Measurements from ENCODE around the gene KCNN4. TPM values are rescaled to one million over a fixed set of nuclear protein-coding genes. Genes with fewer than 3 reads are reported as not detected.

The KCNN4 gene
- total and polyA plus RNA-seq, 7 donors, result 0.71 to 48.7 (median 3.3) TPM

DNA sequence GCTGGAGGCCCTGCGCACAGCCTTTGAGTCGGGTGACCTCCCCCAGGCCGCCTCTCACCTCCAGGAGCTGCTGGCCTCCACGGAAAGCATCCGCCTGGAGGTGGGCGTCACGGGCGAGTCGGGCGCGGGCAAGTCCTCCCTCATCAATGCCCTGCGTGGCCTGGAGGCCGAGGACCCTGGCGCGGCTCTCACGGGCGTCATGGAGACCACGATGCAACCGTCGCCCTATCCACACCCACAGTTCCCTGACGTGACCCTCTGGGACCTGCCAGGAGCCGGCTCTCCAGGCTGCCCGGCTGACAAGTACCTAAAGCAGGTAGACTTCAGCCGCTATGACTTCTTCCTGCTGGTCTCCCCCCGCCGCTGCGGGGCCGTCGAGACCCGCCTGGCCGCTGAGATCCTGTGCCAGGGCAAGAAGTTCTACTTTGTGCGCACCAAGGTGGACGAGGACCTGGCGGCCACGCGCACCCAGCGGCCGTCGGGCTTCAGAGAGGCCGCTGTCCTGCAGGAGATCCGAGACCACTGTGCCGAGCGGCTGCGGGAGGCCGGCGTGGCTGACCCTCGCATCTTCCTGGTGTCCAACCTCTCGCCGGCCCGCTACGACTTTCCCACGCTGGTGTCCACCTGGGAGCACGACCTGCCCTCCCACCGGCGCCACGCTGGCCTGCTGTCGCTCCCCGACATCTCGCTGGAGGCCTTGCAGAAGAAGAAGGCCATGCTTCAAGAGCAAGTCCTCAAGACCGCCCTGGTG is 62.0 kb downstream of the KCNN4 start:
- DNase-seq, result no peak
- intact Hi-C loops (cut with DNase I), result no loop called here
- TF ChIP-seq EP300 (IDR thresholded peaks at IDR 0.05) (no peak), POLR2A (IDR thresholded peaks at IDR 0.05) (no peak), POLR2AphosphoS5 (IDR thresholded peaks at IDR 0.05) (no peak)
- TF ChIP-seq, protein P1, sequence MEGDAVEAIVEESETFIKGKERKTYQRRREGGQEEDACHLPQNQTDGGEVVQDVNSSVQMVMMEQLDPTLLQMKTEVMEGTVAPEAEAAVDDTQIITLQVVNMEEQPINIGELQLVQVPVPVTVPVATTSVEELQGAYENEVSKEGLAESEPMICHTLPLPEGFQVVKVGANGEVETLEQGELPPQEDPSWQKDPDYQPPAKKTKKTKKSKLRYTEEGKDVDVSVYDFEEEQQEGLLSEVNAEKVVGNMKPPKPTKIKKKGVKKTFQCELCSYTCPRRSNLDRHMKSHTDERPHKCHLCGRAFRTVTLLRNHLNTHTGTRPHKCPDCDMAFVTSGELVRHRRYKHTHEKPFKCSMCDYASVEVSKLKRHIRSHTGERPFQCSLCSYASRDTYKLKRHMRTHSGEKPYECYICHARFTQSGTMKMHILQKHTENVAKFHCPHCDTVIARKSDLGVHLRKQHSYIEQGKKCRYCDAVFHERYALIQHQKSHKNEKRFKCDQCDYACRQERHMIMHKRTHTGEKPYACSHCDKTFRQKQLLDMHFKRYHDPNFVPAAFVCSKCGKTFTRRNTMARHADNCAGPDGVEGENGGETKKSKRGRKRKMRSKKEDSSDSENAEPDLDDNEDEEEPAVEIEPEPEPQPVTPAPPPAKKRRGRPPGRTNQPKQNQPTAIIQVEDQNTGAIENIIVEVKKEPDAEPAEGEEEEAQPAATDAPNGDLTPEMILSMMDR (IDR thresholded peaks at IDR 0.05), result no peak
- no peak overlapping the region for H3K27ac ChIP-seq
- no peaks in the 10 kb centered on the region for H3K36me3 ChIP-seq
- H3K4me3 ChIP-seq, result no peak overlapping the region
- no peaks in the 10 kb centered on the region for H3K27me3 ChIP-seq
- no peaks in the 10 kb centered on the region for H3K4me1 ChIP-seq
- H3K9me3 ChIP-seq, result no peaks in the 10 kb centered on the region
- WGBS, 2 donors, result 95 to 96% methylated on average over 60 of the region's 60 CpGs

Other genes with a start within 250 kb of the KCNN4 start
- under 1 TPM in 1 of 4 donors, not detected in 3; 0.14 TPM for gene ZNF575, start 247.8 kb downstream of the KCNN4 start, total RNA-seq
- 1 to 10 TPM; 4.0 to 4.2 (median 4.2) TPM for gene ZNF575, start 247.8 kb downstream of the KCNN4 start, polyA plus RNA-seq
- gene XRCC1, start 205.4 kb downstream of the KCNN4 start, total RNA-seq, result 10 to 100 TPM; 15.1 to 31.8 (median 24.0) TPM
- 10 to 100 TPM in 2 of 3 donors, 1 to 10 TPM in 1; 8.8 to 19.9 (median 10.2) TPM for gene XRCC1, start 205.4 kb downstream of the KCNN4 start, polyA plus RNA-seq
- gene PINLYP, start 205.2 kb downstream of the KCNN4 start, total RNA-seq, result 10 to 100 TPM in 3 of 4 donors, 1 to 10 TPM in 1; 6.6 to 21.0 (median 13.3) TPM
- 10 to 100 TPM in 1 of 3 donors, 1 to 10 TPM in 2; 1.4 to 10.8 (median 3.7) TPM for gene PINLYP, start 205.2 kb downstream of the KCNN4 start, polyA plus RNA-seq
- gene IRGQ, start 184.8 kb downstream of the KCNN4 start, total RNA-seq, result 10 to 100 TPM; 13.5 to 24.4 (median 18.8) TPM
- 1 to 10 TPM; 3.9 to 7.6 (median 4.2) TPM for gene IRGQ, start 184.8 kb downstream of the KCNN4 start, polyA plus RNA-seq
- 10 to 100 TPM; 12.1 to 23.3 (median 14.8) TPM for gene ZNF576, start 184.4 kb downstream of the KCNN4 start, total RNA-seq
- 10 to 100 TPM; 15.0 to 21.5 (median 19.8) TPM for gene ZNF576, start 184.4 kb downstream of the KCNN4 start, polyA plus RNA-seq
- gene SRRM5, start 168.9 kb downstream of the KCNN4 start, total RNA-seq, result 1 to 10 TPM in 1 of 4 donors, under 1 TPM in 2, not detected in 1; 0.27 to 1.1 (median 0.36) TPM
- under 1 TPM in 1 of 3 donors, not detected in 2; 0.66 TPM for gene SRRM5, start 168.9 kb downstream of the KCNN4 start, polyA plus RNA-seq
- 10 to 100 TPM; 22.5 to 39.6 (median 35.6) TPM for gene ZNF428, start 161.3 kb downstream of the KCNN4 start, total RNA-seq
- gene ZNF428, start 161.3 kb downstream of the KCNN4 start, polyA plus RNA-seq, result 10 to 100 TPM; 18.0 to 40.2 (median 33.6) TPM
- 10 to 100 TPM; 16.4 to 21.7 (median 19.7) TPM for gene CADM4, start 141.1 kb downstream of the KCNN4 start, total RNA-seq
- gene CADM4, start 141.1 kb downstream of the KCNN4 start, polyA plus RNA-seq, result 1 to 10 TPM in 2 of 3 donors, under 1 TPM in 1; 0.92 to 5.7 (median 1.2) TPM
- gene PLAUR, start 110.8 kb downstream of the KCNN4 start, total RNA-seq, result 10 to 100 TPM in 2 of 4 donors, 1 to 10 TPM in 2; 3.2 to 15.5 (median 9.8) TPM
- 10 to 100 TPM; 18.6 to 69.2 (median 53.9) TPM for gene PLAUR, start 110.8 kb downstream of the KCNN4 start, polyA plus RNA-seq
- gene IRGC, start 64.9 kb downstream of the KCNN4 start, total RNA-seq, result not detected
- gene IRGC, start 64.9 kb downstream of the KCNN4 start, polyA plus RNA-seq, result not detected
- 10 to 100 TPM in 3 of 4 donors, 1 to 10 TPM in 1; 5.6 to 25.2 (median 13.8) TPM for gene SMG9, start 26.0 kb downstream of the KCNN4 start, total RNA-seq
- 10 to 100 TPM in 1 of 3 donors, 1 to 10 TPM in 2; 6.2 to 36.5 (median 8.4) TPM for gene SMG9, start 26.0 kb downstream of the KCNN4 start, polyA plus RNA-seq
- gene LYPD5, start 21.5 kb upstream of the KCNN4 start, total RNA-seq, result 1 to 10 TPM in 3 of 4 donors, under 1 TPM in 1; 0.83 to 6.8 (median 1.5) TPM
- 10 to 100 TPM in 1 of 3 donors, 1 to 10 TPM in 1, under 1 TPM in 1; 0.60 to 10.6 (median 2.1) TPM for gene LYPD5, start 21.5 kb upstream of the KCNN4 start, polyA plus RNA-seq
- gene ZNF283, start 46.3 kb upstream of the KCNN4 start, total RNA-seq, result 10 to 100 TPM; 10.7 to 14.9 (median 12.4) TPM
- gene ZNF283, start 46.3 kb upstream of the KCNN4 start, polyA plus RNA-seq, result 1 to 10 TPM; 1.2 to 3.2 (median 2.1) TPM
- gene ZNF404, start 103.0 kb upstream of the KCNN4 start, total RNA-seq, result 1 to 10 TPM; 3.0 to 4.1 (median 3.5) TPM
- 1 to 10 TPM in 1 of 3 donors, under 1 TPM in 2; 0.60 to 2.6 (median 0.69) TPM for gene ZNF404, start 103.0 kb upstream of the KCNN4 start, polyA plus RNA-seq
- gene ZNF45, start 154.3 kb upstream of the KCNN4 start, total RNA-seq, result 10 to 100 TPM in 3 of 4 donors, 1 to 10 TPM in 1; 5.5 to 18.2 (median 13.2) TPM
- gene ZNF45, start 154.3 kb upstream of the KCNN4 start, polyA plus RNA-seq, result 1 to 10 TPM; 2.4 to 6.4 (median 4.6) TPM
- 1 to 10 TPM; 2.9 to 6.8 (median 4.8) TPM for gene ZNF221, start 170.3 kb upstream of the KCNN4 start, total RNA-seq
- 1 to 10 TPM in 1 of 3 donors, under 1 TPM in 1, not detected in 1; 0.60 to 1.7 TPM for gene ZNF221, start 170.3 kb upstream of the KCNN4 start, polyA plus RNA-seq
- gene ZNF155, start 203.2 kb upstream of the KCNN4 start, total RNA-seq, result 1 to 10 TPM; 5.5 to 8.2 (median 7.5) TPM
- gene ZNF155, start 203.2 kb upstream of the KCNN4 start, polyA plus RNA-seq, result 1 to 10 TPM; 1.8 to 4.5 (median 2.3) TPM
- gene ZNF230, start 222.0 kb upstream of the KCNN4 start, total RNA-seq, result 10 to 100 TPM in 1 of 4 donors, 1 to 10 TPM in 3; 3.0 to 10.6 (median 5.1) TPM
- gene ZNF230, start 222.0 kb upstream of the KCNN4 start, polyA plus RNA-seq, result 1 to 10 TPM; 1.2 to 2.0 (median 1.4) TPM
- gene ZNF222, start 244.4 kb upstream of the KCNN4 start, total RNA-seq, result 1 to 10 TPM; 1.9 to 3.8 (median 2.4) TPM
- gene ZNF222, start 244.4 kb upstream of the KCNN4 start, polyA plus RNA-seq, result 1 to 10 TPM in 2 of 3 donors, under 1 TPM in 1; 0.60 to 2.1 (median 1.6) TPM

All from sigmoid colon (tissue), 7 donors.